ENCODE measurements around the gene ZYX. TPM values are rescaled to one million over a fixed set of nuclear protein-coding genes. Genes with fewer than 3 reads are reported as not detected.
A peak's percentile ranks its signal among the peaks of the same experiment; 100 is the strongest.

Gene ZYX
- total RNA-seq, 3 donors from 2014 or later = 60.2 to 61.0 (median 60.4) TPM

DNA sequence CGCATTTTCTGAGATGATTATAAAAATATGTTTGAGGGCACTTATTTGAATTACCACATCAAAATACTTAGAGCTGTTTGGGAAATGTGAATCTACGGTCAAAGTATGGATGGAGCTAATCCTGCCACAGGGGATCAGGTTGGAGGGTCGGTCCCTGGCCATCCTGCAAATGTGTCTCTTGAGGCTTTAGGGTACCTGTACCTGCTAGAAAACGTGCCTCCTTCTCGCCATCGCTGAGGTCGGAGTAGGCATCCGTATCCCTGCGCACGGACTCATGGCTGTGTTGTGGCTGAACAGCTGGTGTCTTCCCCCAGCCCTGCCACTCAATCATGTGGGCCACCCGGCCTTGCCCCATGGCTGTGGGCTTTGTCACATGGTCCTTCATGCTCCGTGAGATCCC, 22.5 kb upstream of the ZYX start:
- Histone ChIP-seq H3K4me3 (no peak overlapping the region), H3K27ac (no peak overlapping the region), H3K27me3 (peaks cover 0 to 17% of the 10 kb centered on the region in 2 donors), H3K4me1 (no peaks in the 10 kb centered on the region), H3K9me3 (no peaks in the 10 kb centered on the region), H3K36me3 (no peaks in the 10 kb centered on the region)
- intact Hi-C loops (cut with DNase I; ENCODE audit: low total_unique reads) = no loop called here
- no peak for TF ChIP-seq POLR2A (IDR thresholded peaks at IDR 0.05)
- no peak for TF ChIP-seq POLR2AphosphoS5 (IDR thresholded peaks at IDR 0.05)
- TF ChIP-seq, protein P1, sequence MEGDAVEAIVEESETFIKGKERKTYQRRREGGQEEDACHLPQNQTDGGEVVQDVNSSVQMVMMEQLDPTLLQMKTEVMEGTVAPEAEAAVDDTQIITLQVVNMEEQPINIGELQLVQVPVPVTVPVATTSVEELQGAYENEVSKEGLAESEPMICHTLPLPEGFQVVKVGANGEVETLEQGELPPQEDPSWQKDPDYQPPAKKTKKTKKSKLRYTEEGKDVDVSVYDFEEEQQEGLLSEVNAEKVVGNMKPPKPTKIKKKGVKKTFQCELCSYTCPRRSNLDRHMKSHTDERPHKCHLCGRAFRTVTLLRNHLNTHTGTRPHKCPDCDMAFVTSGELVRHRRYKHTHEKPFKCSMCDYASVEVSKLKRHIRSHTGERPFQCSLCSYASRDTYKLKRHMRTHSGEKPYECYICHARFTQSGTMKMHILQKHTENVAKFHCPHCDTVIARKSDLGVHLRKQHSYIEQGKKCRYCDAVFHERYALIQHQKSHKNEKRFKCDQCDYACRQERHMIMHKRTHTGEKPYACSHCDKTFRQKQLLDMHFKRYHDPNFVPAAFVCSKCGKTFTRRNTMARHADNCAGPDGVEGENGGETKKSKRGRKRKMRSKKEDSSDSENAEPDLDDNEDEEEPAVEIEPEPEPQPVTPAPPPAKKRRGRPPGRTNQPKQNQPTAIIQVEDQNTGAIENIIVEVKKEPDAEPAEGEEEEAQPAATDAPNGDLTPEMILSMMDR (IDR thresholded peaks at IDR 0.05) = no peak
- no peak for DNase-seq (ENCODE audit: low spot score in 2 of 2)

DNA sequence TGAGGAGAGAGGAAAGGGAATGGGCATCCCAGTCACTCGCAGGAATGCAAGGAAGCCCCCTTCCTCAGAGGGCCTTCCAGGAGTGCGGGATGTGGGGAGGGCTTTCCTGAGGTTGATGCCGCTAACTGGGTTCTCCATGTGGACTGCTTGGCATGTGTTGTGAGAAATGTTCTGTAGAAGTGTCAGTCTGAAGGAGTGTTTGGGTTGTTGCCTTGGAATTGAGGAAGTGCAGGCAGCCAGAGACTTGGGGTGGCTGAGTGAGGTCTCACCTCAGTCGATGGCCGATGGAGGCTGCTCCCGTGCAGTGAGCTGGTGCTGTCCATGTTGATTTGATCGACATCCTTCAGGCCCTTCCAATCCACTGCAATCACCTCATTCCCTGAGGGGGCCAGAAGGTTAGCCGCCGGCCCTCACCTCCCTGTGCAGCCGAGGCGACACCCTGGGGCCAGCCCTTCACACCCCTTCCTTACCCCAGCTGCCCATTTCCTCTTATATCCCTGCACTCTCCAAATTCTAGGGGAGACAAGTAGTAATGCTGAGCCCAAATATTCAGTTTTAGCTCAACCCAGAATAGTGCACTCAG, 21.3 kb upstream of the ZYX start:
- H3K27me3 ChIP-seq = peaks cover 0 to 18% of the 10 kb centered on the region in 2 donors
- no peak for DNase-seq (ENCODE audit: low spot score in 2 of 2)
- TF ChIP-seq POLR2AphosphoS5 (IDR thresholded peaks at IDR 0.05) (no peak), POLR2A (IDR thresholded peaks at IDR 0.05) (no peak)
- TF ChIP-seq, protein P1 (IDR thresholded peaks at IDR 0.05) = no peak
- H3K4me3 ChIP-seq = no peak overlapping the region
- H3K27ac ChIP-seq = no peak overlapping the region
- H3K9me3 ChIP-seq = no peaks in the 10 kb centered on the region
- H3K36me3 ChIP-seq = no peaks in the 10 kb centered on the region
- no peaks in the 10 kb centered on the region for H3K4me1 ChIP-seq
- intact Hi-C loops (cut with DNase I; ENCODE audit: low total_unique reads) = no loop called here

DNA sequence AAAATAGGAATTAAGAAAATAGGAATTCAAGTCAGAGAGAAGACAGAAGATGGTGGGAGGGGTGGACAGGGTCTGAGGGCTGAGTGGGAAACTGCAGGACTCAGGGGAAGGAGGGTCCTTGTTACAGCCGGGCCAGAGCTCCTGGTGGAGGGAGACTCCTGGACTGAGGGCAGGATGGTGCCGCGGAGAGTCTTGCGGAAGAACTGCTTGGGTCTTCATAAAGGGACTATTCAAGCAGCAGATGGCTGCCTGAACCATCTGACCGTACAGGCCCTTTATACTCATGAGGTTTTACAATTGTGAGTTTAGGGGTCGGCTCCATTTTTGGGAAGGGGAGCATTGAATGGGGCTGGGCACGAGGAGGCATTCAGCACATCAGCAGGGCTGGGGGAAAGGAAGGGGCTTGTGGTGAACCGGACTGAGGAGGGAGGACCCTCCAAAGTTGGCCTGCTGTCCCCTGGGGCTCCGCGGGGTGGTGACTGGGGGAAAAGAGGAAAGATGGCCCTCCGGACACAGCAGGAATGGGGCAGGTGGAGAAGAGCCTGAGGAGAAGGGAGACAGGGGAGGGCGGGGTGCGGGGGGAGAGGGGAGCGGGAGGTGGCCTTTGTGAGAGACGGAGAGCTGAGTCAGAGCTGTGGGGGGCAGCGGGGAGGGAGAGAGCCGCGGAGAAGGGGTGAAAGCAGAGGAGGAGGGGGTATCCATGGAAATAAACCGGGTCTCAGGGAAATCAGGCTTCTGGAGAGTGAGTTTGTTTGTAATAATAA, 20.2 kb upstream of the ZYX start:
- DNase-seq (ENCODE audit: low spot score in 2 of 2) = no peak
- peak overlapping the region in 2 of 3 donors; percentile 63 to 91 for H3K4me3 ChIP-seq
- TF ChIP-seq POLR2A (IDR thresholded peaks at IDR 0.05) (no peak), POLR2AphosphoS5 (IDR thresholded peaks at IDR 0.05) (no peak)
- TF ChIP-seq, protein P1 (IDR thresholded peaks at IDR 0.05) = no peak
- no peaks in the 10 kb centered on the region for H3K36me3 ChIP-seq
- H3K4me1 ChIP-seq = no peaks in the 10 kb centered on the region
- intact Hi-C loops (cut with DNase I; ENCODE audit: low total_unique reads) = no loop called here
- no peak overlapping the region for H3K27ac ChIP-seq
- peaks cover 0 to 18% of the 10 kb centered on the region in 2 donors for H3K27me3 ChIP-seq
- H3K9me3 ChIP-seq = no peaks in the 10 kb centered on the region

DNA sequence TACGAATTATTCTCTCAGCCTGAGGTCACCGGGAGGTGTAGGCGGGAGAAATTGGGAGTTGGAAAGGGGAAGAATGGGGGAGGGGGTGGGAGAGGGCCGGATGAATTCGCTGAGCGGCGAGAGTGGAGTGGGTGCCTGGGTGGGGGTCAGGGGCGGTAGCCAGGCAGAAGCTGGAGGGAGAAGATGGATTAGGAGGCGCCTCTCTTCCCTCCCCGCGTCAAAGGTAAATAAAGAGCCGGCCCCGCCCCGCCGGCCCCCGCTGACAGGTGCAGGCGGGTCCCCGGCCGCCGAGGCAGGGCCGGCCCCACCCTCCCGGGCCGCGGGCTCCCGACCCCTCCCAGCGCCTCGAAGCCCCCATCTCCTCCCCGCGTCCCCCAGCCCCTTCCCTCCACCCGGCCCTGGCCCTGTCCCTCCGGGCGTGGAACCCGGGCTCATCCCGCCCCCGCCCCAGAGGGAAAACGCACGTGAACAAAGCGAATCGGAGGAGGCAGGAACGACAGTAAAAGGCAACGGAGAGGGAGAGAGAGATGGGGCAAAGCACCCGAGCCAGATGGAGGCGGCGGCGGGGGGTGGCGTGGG, 19.5 kb upstream of the ZYX start:
- peak overlapping the region; percentile 54 to 91 (median 63) for H3K4me3 ChIP-seq
- no peaks in the 10 kb centered on the region for H3K9me3 ChIP-seq
- H3K4me1 ChIP-seq = no peaks in the 10 kb centered on the region
- H3K27ac ChIP-seq = no peak overlapping the region
- no peak for DNase-seq (ENCODE audit: low spot score in 2 of 2)
- H3K36me3 ChIP-seq = no peaks in the 10 kb centered on the region
- intact Hi-C loops (cut with DNase I; ENCODE audit: low total_unique reads) = no loop called here
- TF ChIP-seq, protein P1 (IDR thresholded peaks at IDR 0.05) = no peak
- no peak for TF ChIP-seq POLR2A (IDR thresholded peaks at IDR 0.05)
- no peak for TF ChIP-seq POLR2AphosphoS5 (IDR thresholded peaks at IDR 0.05)
- H3K27me3 ChIP-seq = peaks cover 0 to 18% of the 10 kb centered on the region in 2 donors
